22Rv1 (cell line): ENCODE data around the gene FAM114A2.

ENCODE experiments used
- CTCF ChIP-seq: fragments of 450-650 bp; IDR thresholded peaks from 2 replicates; pipeline ENCODE4 v1.5.1; 2017; ENCODE audit warnings: mild to moderate bottlenecking
- ZFX ChIP-seq: fragments of 450-650 bp; IDR thresholded peaks from 2 replicates; pipeline ENCODE4 v1.6.1; 2017; ENCODE audit warnings: antibody characterized with exemption, borderline replicate concordance

GRCh38 chr5:154055201-154055600 lies 16.5 kb upstream of the FAM114A2 start:
- TF ChIP-seq CTCF (no peak), ZFX (no peak)
